Stimulated activated CD8-positive, alpha-beta memory T cell treated with anti-CD3 and anti-CD28 coated beads, Interleukin-4, amount 100 ng/mL, for 4 hours (primary cell): Measurements from ENCODE around the gene CCNI.

ENCODE experiments used
- DNase-seq, 2 donors: peaks; one replicate each; pipeline ENCODE4 v3.0.0-alpha.2; 2020; ENCODE audit warnings: low read depth in 2 of 2, low spot score in 1 of 2

The CCNI gene

DNA sequence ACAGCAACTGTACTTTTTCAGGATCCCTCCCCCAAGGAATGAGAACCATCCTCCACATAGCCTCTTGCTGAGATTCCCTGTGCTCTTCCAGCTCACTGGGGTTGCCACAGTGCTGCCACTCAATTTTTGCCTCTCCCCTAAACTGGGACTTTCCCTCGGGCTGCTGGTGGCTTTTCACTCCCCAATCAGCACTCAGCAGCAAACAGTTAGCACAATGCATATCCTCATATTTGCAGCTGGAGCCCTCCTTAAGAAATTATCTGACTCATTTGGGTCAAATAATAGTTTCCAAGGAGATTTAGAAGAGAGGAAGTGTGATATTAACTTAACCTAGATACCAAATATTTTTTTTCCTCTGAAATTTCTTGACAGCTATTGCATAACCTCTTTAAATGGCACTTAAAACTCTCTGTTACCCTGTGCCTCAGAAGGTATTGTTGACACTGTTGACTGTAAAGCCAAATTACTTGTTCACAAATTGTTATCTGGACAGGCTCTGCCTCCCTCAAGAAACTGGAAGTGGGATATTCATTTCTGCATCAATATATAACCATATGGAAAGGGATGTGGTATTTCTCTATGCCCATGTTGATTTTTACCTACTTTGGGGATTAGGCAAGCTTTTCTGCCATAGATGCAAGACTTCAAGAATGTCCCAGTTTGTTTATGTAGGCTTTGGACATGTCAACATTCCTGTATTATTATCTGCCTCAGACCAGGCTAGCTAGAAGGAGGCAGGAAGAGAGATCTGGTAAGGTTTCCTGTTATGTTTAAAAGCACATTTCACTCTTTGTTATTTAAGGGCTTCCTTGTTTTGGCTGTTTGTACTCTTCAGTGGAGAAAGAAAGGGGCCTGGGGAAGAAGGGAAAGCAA lies 68.2 kb downstream of the CCNI start:
- no peak for DNase-seq

DNA sequence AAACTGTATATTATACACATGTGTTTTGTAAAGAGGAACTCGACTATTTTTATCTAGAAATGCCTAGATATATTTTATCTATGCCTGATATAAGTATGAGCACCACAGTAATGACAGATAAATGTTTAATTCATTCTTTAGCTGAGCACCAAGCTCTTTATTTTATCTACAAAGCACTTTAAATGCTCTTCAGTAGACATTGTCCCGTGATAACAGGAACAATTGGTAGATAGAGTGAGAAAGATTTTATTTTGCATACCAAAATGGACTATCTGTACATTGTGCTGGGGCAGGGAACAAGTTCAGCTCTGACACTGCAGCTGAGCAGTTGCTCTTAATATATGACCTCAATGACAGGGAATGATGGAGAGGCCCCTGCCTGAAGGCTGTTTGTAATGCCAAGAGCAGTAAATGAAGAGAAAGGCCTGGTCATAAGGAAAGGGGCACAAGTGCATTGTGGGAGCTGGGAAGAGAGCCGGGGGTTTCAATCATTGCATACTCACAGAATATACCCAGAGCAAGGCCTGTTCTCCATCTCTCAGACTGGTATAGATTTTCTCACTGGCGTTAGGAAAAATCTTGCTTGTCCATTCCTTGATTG lies 68.9 kb downstream of the CCNI start:
- DNase-seq, result no peak

DNA sequence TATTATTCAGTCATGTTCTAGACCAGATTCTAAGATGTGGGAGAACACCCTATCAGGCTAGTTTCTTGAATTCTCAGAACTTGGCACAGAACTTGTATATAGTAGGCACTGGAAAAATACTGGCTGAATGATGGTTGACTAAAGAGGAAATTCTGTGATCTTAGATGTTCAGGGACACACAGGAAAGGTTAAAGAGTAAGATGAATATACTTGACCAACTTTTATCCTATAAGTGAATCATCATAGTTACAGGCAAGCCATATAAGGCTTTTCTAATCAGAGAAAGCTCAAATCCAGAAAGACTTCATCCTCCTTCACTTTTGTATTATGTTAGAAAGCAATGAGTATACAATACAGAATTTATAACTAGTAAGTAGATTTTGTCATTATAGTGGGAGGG lies 72.4 kb downstream of the CCNI start:
- DNase-seq, result no peak

DNA sequence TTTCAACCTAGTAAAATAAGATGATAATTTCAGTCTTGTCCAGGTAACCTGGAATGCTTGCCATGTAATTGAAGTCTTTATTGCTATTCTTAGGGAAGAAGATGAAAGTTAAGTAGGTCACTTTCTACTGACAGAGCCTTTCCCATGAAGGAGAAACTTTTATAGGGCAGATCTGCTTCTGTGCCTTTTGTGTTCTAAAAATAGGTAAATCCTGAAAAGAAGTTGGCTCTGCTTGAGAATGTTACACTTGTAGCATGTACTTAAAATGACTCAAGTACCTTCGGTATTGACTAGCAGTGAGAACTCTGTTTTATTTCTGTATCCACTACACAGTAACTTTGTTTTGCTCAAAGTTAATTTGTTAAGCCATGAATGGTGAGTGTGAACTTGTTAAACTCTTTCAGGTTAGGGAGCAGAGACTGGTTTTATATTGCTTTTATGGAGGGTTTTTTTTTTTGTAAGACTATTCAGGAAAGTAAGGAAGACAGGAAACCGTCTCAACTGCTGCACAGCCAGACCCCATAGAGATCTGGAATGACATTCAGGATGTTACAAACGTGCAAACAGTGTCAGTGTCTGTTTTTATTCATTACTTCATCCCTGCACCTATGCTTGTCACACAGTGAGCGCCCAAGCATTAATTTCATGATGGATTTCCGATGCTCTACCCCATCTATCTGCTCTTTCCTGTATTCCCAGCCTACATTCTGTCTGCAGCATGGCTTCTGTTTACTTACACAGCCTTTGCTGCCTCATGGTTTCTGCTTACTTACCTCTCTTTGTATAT lies 73.3 kb downstream of the CCNI start:
- no peak for DNase-seq

DNA sequence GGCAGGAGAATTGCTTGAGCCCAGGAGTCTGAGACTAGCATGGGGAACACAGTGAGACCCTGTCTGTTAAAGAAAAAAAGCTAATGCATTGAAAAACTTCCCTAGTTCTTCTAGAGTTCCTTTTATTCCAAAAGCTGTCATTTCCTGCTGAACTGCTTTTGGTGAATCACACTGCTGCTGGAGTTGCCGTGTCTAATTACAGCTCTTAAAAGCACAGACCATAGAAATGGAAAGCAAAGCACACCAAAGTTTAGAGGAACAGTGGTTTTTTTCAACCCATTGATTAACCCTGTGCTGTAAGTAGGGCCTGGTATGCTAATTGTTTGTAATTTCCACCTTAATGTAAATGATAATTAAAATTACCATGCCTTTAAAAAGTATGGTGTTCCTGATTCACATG lies 73.9 kb downstream of the CCNI start:
- DNase-seq, result no peak

DNA sequence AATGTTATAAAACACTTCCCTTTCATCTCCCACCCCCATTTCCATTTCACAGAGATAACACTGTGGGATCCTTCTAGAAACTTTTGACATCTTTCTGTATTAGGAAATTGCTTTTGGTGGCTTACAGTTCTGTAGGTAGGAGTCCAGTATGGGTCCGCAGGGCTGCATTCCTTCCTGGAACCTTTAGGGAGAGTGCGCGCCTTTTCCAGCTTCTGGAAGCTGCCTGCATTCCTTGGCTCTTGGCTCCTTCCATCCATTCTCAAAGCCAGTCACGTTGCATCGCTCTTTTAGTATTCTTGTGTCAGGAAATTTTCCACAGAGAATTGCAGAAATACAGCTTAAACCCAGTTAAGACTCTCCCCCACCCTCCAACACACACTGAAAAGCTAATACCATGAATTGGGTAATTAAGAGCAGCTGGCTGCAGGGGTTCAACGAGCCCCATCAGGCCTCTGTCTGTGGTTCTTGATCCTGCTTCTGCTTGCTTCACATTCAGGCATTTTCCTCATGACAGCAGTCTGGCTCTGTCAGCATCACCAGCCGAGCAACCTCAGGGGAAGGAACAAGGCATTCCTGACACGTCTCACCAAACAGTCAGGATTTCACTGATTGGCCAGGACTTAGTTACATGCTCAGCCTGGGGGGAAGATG lies 77.4 kb downstream of the CCNI start:
- DNase-seq, result no peak

DNA sequence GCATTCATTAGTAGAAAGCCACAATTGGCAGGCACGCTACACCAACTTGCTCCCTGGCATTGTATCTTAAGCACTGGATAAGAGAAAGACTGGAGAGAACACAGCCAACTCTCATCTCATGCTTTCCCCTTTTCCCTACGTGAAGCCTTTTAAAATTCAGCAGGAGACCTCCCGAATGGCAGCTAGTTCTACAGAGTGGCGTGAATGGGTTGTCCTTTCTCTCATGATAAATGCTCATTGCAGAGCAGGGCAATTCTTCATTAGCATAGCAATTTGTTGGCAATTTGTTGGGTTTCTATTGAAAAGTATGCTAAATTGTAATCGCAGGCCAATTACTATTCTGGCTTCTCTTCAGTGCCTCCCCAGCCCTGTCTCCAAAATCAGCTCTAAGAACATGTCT lies 78.3 kb downstream of the CCNI start:
- DNase-seq, result no peak
